ENCODE measurements around the gene ARHGAP25. TPM values are rescaled to one million over a fixed set of nuclear protein-coding genes. Genes with fewer than 3 reads are reported as not detected.

ARHGAP25 gene
- polyA plus RNA-seq, 1 donor (not counting 4 experiments of a cell fraction or from before 2014, with no cell fraction given) = 25.3 TPM

- Histone ChIP-seq H3K4me2 (ENCODE audit: control insufficient read depth, extremely low read depth, insufficient read depth, low read depth, low read length) (peak overlapping the region; percentile 98), H3K79me2 (ENCODE audit: control insufficient read depth, insufficient read depth, low read length) (peaks cover 13% of the 10 kb centered on the region), H3K36me3 (ENCODE audit: control insufficient read depth in 2 of 2, extremely low read depth in 1 of 2, insufficient read depth in 2 of 2, low read length in 2 of 2) (peaks cover 0 to 2% of the 10 kb centered on the region in 2 experiments), H3K27me3 (ENCODE audit: control insufficient read depth, extremely low read depth, insufficient read depth, low read length) (no peaks in the 10 kb centered on the region), H4K20me1 (ENCODE audit: control insufficient read depth, extremely low read depth, insufficient read depth, low read length) (no peaks in the 10 kb centered on the region), H3K4me3 (ENCODE audit: control insufficient read depth in 2 of 3, extremely low read depth in 1 of 3, insufficient read depth in 2 of 3, low read depth in 1 of 3, low read length in 3 of 3) (no peak overlapping the region), H3K27ac (ENCODE audit: control insufficient read depth, insufficient read depth, low read length) (peak overlapping the region; percentile 86), H3K9me3 (ENCODE audit: control insufficient read depth, low read depth, low read length) (no peaks in the 10 kb centered on the region), H3K9ac (ENCODE audit: control insufficient read depth, extremely low read depth, insufficient read depth, low read length) (no peak overlapping the region), H3K9me1 (ENCODE audit: control insufficient read depth, extremely low read depth, insufficient read depth, low read length) (no peaks in the 10 kb centered on the region), H2AFZ (ENCODE audit: control insufficient read depth, low read length) (no peak overlapping the region), H3K4me1 (ENCODE audit: control insufficient read depth, extremely low read depth, insufficient read depth, low read length) (peaks cover 53% of the 10 kb centered on the region)
- DNase-seq (ENCODE audit: low read depth, low spot score) (no peak), FAIRE-seq (no peak)
- dilution Hi-C loops (cut with MboI; ENCODE audit: extremely low pct_ligation_motif_present, low sequenced_read_pairs) = no loop called here
- TF ChIP-seq EZH2 (IDR thresholded peaks at IDR 0.05; ENCODE audit: low read length) (no peak), CTCF (optimal IDR thresholded peaks at IDR 0.05 in 1 of 3, IDR thresholded peaks at IDR 0.05 in 1 of 3, conservative IDR thresholded peaks at IDR 0.05 in 1 of 3; ENCODE audit: extremely low read depth in 1 of 3, insufficient read depth in 2 of 3, low read length in 3 of 3) (no peak)
These were observed 64.0 kb downstream of the ARHGAP25 start for GRCh38 chr2:68798569-68798968.

GRCh38 chr2:68799140-68800026 lies 64.8 kb downstream of the ARHGAP25 start:
- H3K4me1 ChIP-seq (ENCODE audit: control insufficient read depth, extremely low read depth, insufficient read depth, low read length) = peaks cover 53% of the 10 kb centered on the region
- H3K9ac ChIP-seq (ENCODE audit: control insufficient read depth, extremely low read depth, insufficient read depth, low read length) = peak overlapping the region; percentile 81
- peaks cover 13% of the 10 kb centered on the region for H3K79me2 ChIP-seq (ENCODE audit: control insufficient read depth, insufficient read depth, low read length)
- H3K27ac ChIP-seq (ENCODE audit: control insufficient read depth, insufficient read depth, low read length) = peak overlapping the region; percentile 86
- no peaks in the 10 kb centered on the region for H3K27me3 ChIP-seq (ENCODE audit: control insufficient read depth, extremely low read depth, insufficient read depth, low read length)
- DNase-seq (ENCODE audit: low read depth, low spot score) (peak; percentile 77), FAIRE-seq (peak; percentile 98)
- TF ChIP-seq CTCF (optimal IDR thresholded peaks at IDR 0.05 in 1 of 3, IDR thresholded peaks at IDR 0.05 in 1 of 3, conservative IDR thresholded peaks at IDR 0.05 in 1 of 3; ENCODE audit: extremely low read depth in 1 of 3, insufficient read depth in 2 of 3, low read length in 3 of 3) = no peak
- no peak for TF ChIP-seq EZH2 (IDR thresholded peaks at IDR 0.05; ENCODE audit: low read length)
- H3K4me3 ChIP-seq (ENCODE audit: control insufficient read depth in 2 of 3, extremely low read depth in 1 of 3, insufficient read depth in 2 of 3, low read depth in 1 of 3, low read length in 3 of 3) = peak overlapping the region; percentile 44 to 87 (median 77)
- dilution Hi-C loops (cut with MboI; ENCODE audit: extremely low pct_ligation_motif_present, low sequenced_read_pairs) = no loop called here
- H3K4me2 ChIP-seq (ENCODE audit: control insufficient read depth, extremely low read depth, insufficient read depth, low read depth, low read length) = peak overlapping the region; percentile 98
- H4K20me1 ChIP-seq (ENCODE audit: control insufficient read depth, extremely low read depth, insufficient read depth, low read length) = no peaks in the 10 kb centered on the region
- peak overlapping the region; percentile 77 for H2AFZ ChIP-seq (ENCODE audit: control insufficient read depth, low read length)
- H3K9me3 ChIP-seq (ENCODE audit: control insufficient read depth, low read depth, low read length) = no peaks in the 10 kb centered on the region
- peaks cover 0 to 3% of the 10 kb centered on the region in 2 experiments for H3K36me3 ChIP-seq (ENCODE audit: control insufficient read depth in 2 of 2, extremely low read depth in 1 of 2, insufficient read depth in 2 of 2, low read length in 2 of 2)
- H3K9me1 ChIP-seq (ENCODE audit: control insufficient read depth, extremely low read depth, insufficient read depth, low read length) = no peaks in the 10 kb centered on the region

Measured in keratinocyte (primary cell).